GM23338 (cell line): Measurements from ENCODE around the gene DERA.

Source experiments
- CREB1 ChIP-seq: fragments of 250-450 bp; sonication (Bioruptor Pico); IDR thresholded peaks from 2 replicates; pipeline ENCODE4 v1.5.0; 2020; ENCODE audit warnings: low read depth, mild to moderate bottlenecking, moderate library complexity
- CTCF ChIP-seq, 2 experiments: fragments of 200-600 bp in 1 of 2; sonication (generic) in 1 of 2; conservative IDR thresholded peaks; 2 replicates each; pipeline versions ENCODE4 v1.5.1 to v1.6.1; 2016 to 2017; ENCODE audit warnings: antibody characterized with exemption in 2 of 2, low read depth in 2 of 2, mild to moderate bottlenecking in 2 of 2, moderate library complexity in 1 of 2
- ETS1 ChIP-seq: IDR thresholded peaks from 2 replicates; pipeline ENCODE4 v1.6.1; 2016; ENCODE audit warnings: antibody characterized with exemption
- EZH2 ChIP-seq: fragments of 200-600 bp; sonication (generic); IDR thresholded peaks from one replicate; pipeline ENCODE4 v1.8.0; 2017; ENCODE audit warnings: antibody characterized with exemption, mild to moderate bottlenecking, low read depth; ENCODE audit not compliant: unreplicated experiment
- EZH2phosphoT487 ChIP-seq: fragments of 200-600 bp; sonication (generic); IDR thresholded peaks from one replicate; pipeline ENCODE4 v1.8.1; 2018; ENCODE audit warnings: antibody characterized with exemption; ENCODE audit not compliant: unreplicated experiment
- JUNB ChIP-seq: IDR thresholded peaks from one replicate; pipeline ENCODE4 v1.6.1; 2016; ENCODE audit warnings: antibody characterized with exemption; ENCODE audit not compliant: unreplicated experiment
- NANOG ChIP-seq: IDR thresholded peaks from 2 replicates; pipeline ENCODE4 v1.6.1; 2016; ENCODE audit warnings: antibody characterized with exemption, borderline replicate concordance
- POLR2AphosphoS5 ChIP-seq: IDR thresholded peaks from 2 replicates; pipeline ENCODE4 v1.6.1; 2016; ENCODE audit warnings: antibody characterized with exemption, low read depth
- REST ChIP-seq: IDR thresholded peaks from one replicate; pipeline ENCODE4 v1.6.1; 2018; ENCODE audit warnings: antibody characterized with exemption; ENCODE audit not compliant: unreplicated experiment
- STAT1 ChIP-seq: IDR thresholded peaks from one replicate; pipeline ENCODE4 v1.6.1; 2016; ENCODE audit warnings: antibody characterized with exemption; ENCODE audit not compliant: unreplicated experiment
- ZNF114 ChIP-seq: fragments of 250-450 bp; sonication (Bioruptor Pico); IDR thresholded peaks from 2 replicates; pipeline ENCODE4 v1.5.0; 2020; ENCODE audit warnings: mild to moderate bottlenecking, moderate library complexity
- ZNF331 ChIP-seq: fragments of 250-450 bp; sonication (Bioruptor Pico); IDR thresholded peaks from 2 replicates; pipeline ENCODE4 v1.5.0; 2020; ENCODE audit warnings: low read depth, mild to moderate bottlenecking, moderate library complexity
- TF ChIP-seq, protein P1 (sequence below): fragments of 250-450 bp; sonication (Bioruptor Pico); IDR thresholded peaks from 2 replicates; pipeline ENCODE4 v1.5.0; 2020; ENCODE audit warnings: mild to moderate bottlenecking, moderate library complexity

GRCh38 chr12:15932327-15932726, 21.2 kb downstream of the DERA start:
- no peak for TF ChIP-seq REST
- TF ChIP-seq EZH2, result no peak
- TF ChIP-seq POLR2AphosphoS5, result no peak
- TF ChIP-seq ZNF114 (CRISPR knock-in tag), result no peak
- TF ChIP-seq CTCF (conservative IDR thresholded peaks at IDR 0.05; ENCODE audit: low read depth in 2 of 2), result no peak
- no peak for TF ChIP-seq CREB1 (CRISPR knock-in tag)
- TF ChIP-seq STAT1, result no peak
- no peak for TF ChIP-seq ETS1
- no peak for TF ChIP-seq EZH2phosphoT487
- no peak for TF ChIP-seq JUNB
- TF ChIP-seq NANOG, result no peak
- TF ChIP-seq, protein P1, sequence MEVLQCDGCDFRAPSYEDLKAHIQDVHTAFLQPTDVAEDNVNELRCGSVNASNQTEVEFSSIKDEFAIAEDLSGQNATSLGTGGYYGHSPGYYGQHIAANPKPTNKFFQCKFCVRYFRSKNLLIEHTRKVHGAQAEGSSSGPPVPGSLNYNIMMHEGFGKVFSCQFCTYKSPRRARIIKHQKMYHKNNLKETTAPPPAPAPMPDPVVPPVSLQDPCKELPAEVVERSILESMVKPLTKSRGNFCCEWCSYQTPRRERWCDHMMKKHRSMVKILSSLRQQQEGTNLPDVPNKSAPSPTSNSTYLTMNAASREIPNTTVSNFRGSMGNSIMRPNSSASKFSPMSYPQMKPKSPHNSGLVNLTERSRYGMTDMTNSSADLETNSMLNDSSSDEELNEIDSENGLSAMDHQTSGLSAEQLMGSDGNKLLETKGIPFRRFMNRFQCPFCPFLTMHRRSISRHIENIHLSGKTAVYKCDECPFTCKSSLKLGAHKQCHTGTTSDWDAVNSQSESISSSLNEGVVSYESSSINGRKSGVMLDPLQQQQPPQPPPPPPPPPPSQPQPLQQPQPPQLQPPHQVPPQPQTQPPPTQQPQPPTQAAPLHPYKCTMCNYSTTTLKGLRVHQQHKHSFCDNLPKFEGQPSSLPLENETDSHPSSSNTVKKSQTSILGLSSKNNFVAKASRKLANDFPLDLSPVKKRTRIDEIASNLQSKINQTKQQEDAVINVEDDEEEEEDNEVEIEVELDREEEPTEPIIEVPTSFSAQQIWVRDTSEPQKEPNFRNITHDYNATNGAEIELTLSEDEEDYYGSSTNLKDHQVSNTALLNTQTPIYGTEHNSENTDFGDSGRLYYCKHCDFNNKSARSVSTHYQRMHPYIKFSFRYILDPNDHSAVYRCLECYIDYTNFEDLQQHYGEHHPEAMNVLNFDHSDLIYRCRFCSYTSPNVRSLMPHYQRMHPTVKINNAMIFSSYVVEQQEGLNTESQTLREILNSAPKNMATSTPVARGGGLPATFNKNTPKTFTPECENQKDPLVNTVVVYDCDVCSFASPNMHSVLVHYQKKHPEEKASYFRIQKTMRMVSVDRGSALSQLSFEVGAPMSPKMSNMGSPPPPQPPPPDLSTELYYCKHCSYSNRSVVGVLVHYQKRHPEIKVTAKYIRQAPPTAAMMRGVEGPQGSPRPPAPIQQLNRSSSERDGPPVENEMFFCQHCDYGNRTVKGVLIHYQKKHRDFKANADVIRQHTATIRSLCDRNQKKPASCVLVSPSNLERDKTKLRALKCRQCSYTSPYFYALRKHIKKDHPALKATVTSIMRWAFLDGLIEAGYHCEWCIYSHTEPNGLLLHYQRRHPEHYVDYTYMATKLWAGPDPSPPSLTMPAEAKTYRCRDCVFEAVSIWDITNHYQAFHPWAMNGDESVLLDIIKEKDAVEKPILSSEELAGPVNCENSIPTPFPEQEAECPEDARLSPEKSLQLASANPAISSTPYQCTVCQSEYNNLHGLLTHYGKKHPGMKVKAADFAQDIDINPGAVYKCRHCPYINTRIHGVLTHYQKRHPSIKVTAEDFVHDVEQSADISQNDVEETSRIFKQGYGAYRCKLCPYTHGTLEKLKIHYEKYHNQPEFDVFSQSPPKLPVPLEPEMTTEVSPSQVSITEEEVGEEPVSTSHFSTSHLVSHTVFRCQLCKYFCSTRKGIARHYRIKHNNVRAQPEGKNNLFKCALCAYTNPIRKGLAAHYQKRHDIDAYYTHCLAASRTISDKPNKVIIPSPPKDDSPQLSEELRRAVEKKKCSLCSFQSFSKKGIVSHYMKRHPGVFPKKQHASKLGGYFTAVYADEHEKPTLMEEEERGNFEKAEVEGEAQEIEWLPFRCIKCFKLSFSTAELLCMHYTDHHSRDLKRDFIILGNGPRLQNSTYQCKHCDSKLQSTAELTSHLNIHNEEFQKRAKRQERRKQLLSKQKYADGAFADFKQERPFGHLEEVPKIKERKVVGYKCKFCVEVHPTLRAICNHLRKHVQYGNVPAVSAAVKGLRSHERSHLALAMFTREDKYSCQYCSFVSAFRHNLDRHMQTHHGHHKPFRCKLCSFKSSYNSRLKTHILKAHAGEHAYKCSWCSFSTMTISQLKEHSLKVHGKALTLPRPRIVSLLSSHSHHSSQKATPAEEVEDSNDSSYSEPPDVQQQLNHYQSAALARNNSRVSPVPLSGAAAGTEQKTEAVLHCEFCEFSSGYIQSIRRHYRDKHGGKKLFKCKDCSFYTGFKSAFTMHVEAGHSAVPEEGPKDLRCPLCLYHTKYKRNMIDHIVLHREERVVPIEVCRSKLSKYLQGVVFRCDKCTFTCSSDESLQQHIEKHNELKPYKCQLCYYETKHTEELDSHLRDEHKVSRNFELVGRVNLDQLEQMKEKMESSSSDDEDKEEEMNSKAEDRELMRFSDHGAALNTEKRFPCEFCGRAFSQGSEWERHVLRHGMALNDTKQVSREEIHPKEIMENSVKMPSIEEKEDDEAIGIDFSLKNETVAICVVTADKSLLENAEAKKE (CRISPR knock-in tag), result no peak
- no peak for TF ChIP-seq ZNF331 (CRISPR knock-in tag)
